GM12892 (cell line): ENCODE results near the gene RPL13.

ENCODE experiments used
- POLR2A ChIP-seq: IDR thresholded peaks from 2 replicates; pipeline ENCODE4 v1.6.1; 2011; ENCODE audit warnings: low read depth, low read length, control low read depth
- POLR2AphosphoS5 ChIP-seq: IDR thresholded peaks from 2 replicates; pipeline ENCODE4 v1.6.1; 2011; ENCODE audit warnings: low read depth, low read length, control low read depth

- TF ChIP-seq POLR2AphosphoS5 = no peak
- TF ChIP-seq POLR2A = no peak
These were observed 41.4 kb downstream of the RPL13 start for GRCh38 chr16:89601906-89602272.
